Activated CD4-positive, alpha-beta T cell treated with anti-CD3 and anti-CD28 coated beads, Interleukin-2, Interleukin-6, amounts not matched to agents 100 ng/mL and 50 ng/mL, durations not matched to agents 16 hours and 8 hours (primary cell): ENCODE results near the gene RNF14.

ENCODE experiments used
- DNase-seq: peaks from one replicate; pipeline ENCODE4 v3.0.0-alpha.2; 2020

The RNF14 gene

GRCh38 chr5:141948812-141949211 is 20.1 kb upstream of the RNF14 start:
- DNase-seq, result no peak

- DNase-seq, result no peak
Measured at GRCh38 chr5:141949511-141949910, 19.4 kb upstream of the RNF14 start.

GRCh38 chr5:141950207-141951005 is 18.5 kb upstream of the RNF14 start:
- no peak for DNase-seq

GRCh38 chr5:141951332-141951781 is 17.5 kb upstream of the RNF14 start:
- peak; percentile 40 for DNase-seq

- DNase-seq, result no peak
Measured at GRCh38 chr5:141952020-141952419, 16.9 kb upstream of the RNF14 start.

GRCh38 chr5:141954194-141954593 is 14.7 kb upstream of the RNF14 start:
- DNase-seq, result no peak

GRCh38 chr5:141957367-141957996 is 11.4 kb upstream of the RNF14 start:
- no peak for DNase-seq

GRCh38 chr5:141958113-141958512 is 10.8 kb upstream of the RNF14 start, which contains the start of gene PCDH12:
Gene PCDH12 (minus strand): TSS chr5:141958202. CDS start chr5:141957851, 351 bp downstream.
- DNase-seq, result peak; percentile 49

- peak; percentile 30 for DNase-seq
Measured at GRCh38 chr5:141958546-141959172, 10.2 kb upstream of the RNF14 start.

- DNase-seq, result peak; percentile 36
Measured at GRCh38 chr5:141960018-141960417, 8.9 kb upstream of the RNF14 start.

- peak; percentile 93 for DNase-seq
Measured at GRCh38 chr5:141960449-141961323, 8.2 kb upstream of the RNF14 start.

GRCh38 chr5:141961466-141961865 is 7.4 kb upstream of the RNF14 start:
- no peak for DNase-seq

GRCh38 chr5:141963701-141964100 is 5.2 kb upstream of the RNF14 start:
- DNase-seq, result no peak

GRCh38 chr5:141965071-141965470 is 3.8 kb upstream of the RNF14 start:
- no peak for DNase-seq

GRCh38 chr5:141966275-141966962 is 2.5 kb upstream of the RNF14 start:
- no peak for DNase-seq

GRCh38 chr5:141966963-141967333 is 2.0 kb upstream of the RNF14 start:
- DNase-seq, result no peak

- peak; percentile 63 for DNase-seq
Measured at GRCh38 chr5:141969783-141970771, 1.2 kb downstream of the RNF14 start.

GRCh38 chr5:141973871-141974595 is 5.1 kb downstream of the RNF14 start:
- DNase-seq, result no peak

- DNase-seq, result no peak
Measured at GRCh38 chr5:141976176-141976575, 7.3 kb downstream of the RNF14 start.

GRCh38 chr5:141978389-141978788 is 9.5 kb downstream of the RNF14 start:
- DNase-seq, result no peak
